Measurements from ENCODE around the gene ABLIM2. TPM values are rescaled to one million over a fixed set of nuclear protein-coding genes. Genes with fewer than 3 reads are reported as not detected.

Gene ABLIM2
- total and polyA plus RNA-seq, 2 of the 13 experiments (the other 11 are each of a cell fraction or from before 2014, with no cell fraction given) = 0.20 to 0.37 TPM

- 0 out of 2 replicates have a peak, but pooled peaks have one; percentile 61 for TF ChIP-seq KLF6 (CRISPR knock-in tag; IDR thresholded peaks at IDR 0.05)
- peak; percentile 62; the same call in 1 of the 2 replicates for TF ChIP-seq KDM5B (CRISPR knock-in tag; IDR thresholded peaks at IDR 0.05; ENCODE audit: borderline replicate concordance)
- TF ChIP-seq ZFP62 (CRISPR knock-in tag; IDR thresholded peaks at IDR 0.05) = no peak
- TF ChIP-seq ZBTB40 (IDR thresholded peaks at IDR 0.05) = no peak
- peak; percentile 89 for TF ChIP-seq ZBTB40 (CRISPR knock-in tag; IDR thresholded peaks at IDR 0.05)
- 0 out of 2 replicates have a peak, but pooled peaks have one; percentile 33 for TF ChIP-seq KMT2B (CRISPR knock-in tag; IDR thresholded peaks at IDR 0.05)
- no peak for TF ChIP-seq E2F5 (CRISPR knock-in tag; conservative IDR thresholded peaks at IDR 0.05)
- no peak; the same call in 1 of the 2 replicates for TF ChIP-seq REXO4 (CRISPR knock-in tag; IDR thresholded peaks at IDR 0.05; ENCODE audit: borderline replicate concordance)
- no peak for TF ChIP-seq ZNF275 (CRISPR knock-in tag; IDR thresholded peaks at IDR 0.05; ENCODE audit: borderline replicate concordance)
- TF ChIP-seq ZFP37 (CRISPR knock-in tag; IDR thresholded peaks at IDR 0.05; ENCODE audit: borderline replicate concordance) = no peak
- no peak for TF ChIP-seq ZNF180 (CRISPR knock-in tag; IDR thresholded peaks at IDR 0.05; ENCODE audit: borderline replicate concordance, low read depth)
- no peak for TF ChIP-seq ZNF576 (CRISPR knock-in tag; IDR thresholded peaks at IDR 0.05)
- no peak for TF ChIP-seq ZNF616 (CRISPR knock-in tag; IDR thresholded peaks at IDR 0.05; ENCODE audit: low read depth)
- no peak for TF ChIP-seq KAT2B (IDR thresholded peaks at IDR 0.05; ENCODE audit: borderline replicate concordance, low read depth, low read length)
- TF ChIP-seq SNAPC2 (CRISPR knock-in tag; IDR thresholded peaks at IDR 0.05) = no peak
- no peak for TF ChIP-seq RBM39 (IDR thresholded peaks at IDR 0.05; ENCODE audit: low read depth, low read length, poor library complexity, severe bottlenecking)
- TF ChIP-seq ZNF468 (CRISPR knock-in tag; IDR thresholded peaks at IDR 0.05) = no peak
Observed at GRCh38 chr4:8198906-8199593, 40.4 kb upstream of the ABLIM2 start, which contains the start of gene SH3TC1 (continued).

All from HepG2 (cell line).